HG03064 (cell line): ENCODE measurements around the gene ZWILCH.

ENCODE experiments used
- ATAC-seq: cut with Tn5 transposase; IDR thresholded peaks from one replicate; pipeline ENCODE4 v1.9.1; 2021; ENCODE audit warnings: low read depth; ENCODE audit not compliant: unreplicated experiment

The ZWILCH gene

DNA sequence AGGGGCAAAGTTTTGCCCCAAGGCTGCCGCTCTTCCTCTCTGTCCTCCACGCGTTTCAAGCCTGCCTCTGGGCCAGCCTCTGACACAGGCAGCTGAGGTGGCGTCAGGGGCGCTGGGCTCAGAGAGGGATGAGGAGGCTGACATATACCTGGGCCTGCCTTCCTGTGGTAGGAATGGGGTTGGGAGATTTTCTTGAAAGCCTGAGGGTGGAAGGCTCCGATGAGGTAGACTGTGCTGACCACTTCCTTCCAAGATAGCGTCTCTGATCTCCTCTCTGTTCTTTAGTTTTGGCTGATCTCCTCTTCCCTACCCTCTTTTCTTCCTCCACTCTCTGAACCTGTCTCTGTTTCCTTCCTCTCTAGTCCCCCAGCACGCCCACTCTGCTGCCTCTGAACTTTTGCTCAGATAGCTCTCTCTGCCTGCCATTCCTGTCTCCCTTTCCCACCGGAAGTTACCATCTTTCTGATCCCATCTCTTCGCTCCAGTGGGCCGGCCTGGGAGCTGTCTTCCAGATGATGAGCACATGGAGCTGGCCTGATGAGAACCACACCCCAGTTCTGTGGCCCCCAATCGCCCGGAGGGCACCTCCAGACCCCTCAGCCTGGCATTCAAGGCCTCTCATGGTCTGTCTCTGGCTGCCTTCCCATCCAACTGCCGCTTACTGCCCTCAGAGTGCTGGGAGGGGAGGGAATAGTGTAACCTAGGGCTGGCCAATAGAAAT lies 93.1 kb downstream of the ZWILCH start:
- ATAC-seq = no peak
